Esophagus muscularis mucosa (tissue), 4 donors: Measurements from ENCODE around the gene ZNF629. TPM values are rescaled to one million over a fixed set of nuclear protein-coding genes. Genes with fewer than 3 reads are reported as not detected.

Experiments used
- DNase-seq: peaks from one replicate; pipeline ENCODE4 v3.0.0-alpha.2; 2017; ENCODE audit errors: extremely low spot score
- H3K27ac ChIP-seq, 4 donors: fragments of 200-600 bp; sonication (generic); replicated peaks in 1 of 4; 1 replicate in 3 of 4; 2 replicates in 1 of 4; pipeline ENCODE4 v1.5.1; 2016 to 2019; ENCODE audit warnings: mild to moderate bottlenecking in 1 of 4
- H3K27me3 ChIP-seq, 4 donors: fragments of 200-600 bp; sonication (generic); one replicate each; pipeline versions ENCODE4 v1.5.1 to v1.6.0; 2016 to 2019
- H3K36me3 ChIP-seq, 4 donors: fragments of 200-600 bp; sonication (generic); one replicate each; pipeline ENCODE4 v1.5.1; 2016 to 2019
- H3K4me1 ChIP-seq, 4 donors: fragments of 200-600 bp; sonication (generic); one replicate each; pipeline ENCODE4 v1.5.1; 2016 to 2019
- H3K4me3 ChIP-seq, 4 donors: fragments of 200-600 bp; sonication (generic); 1 replicate in 2 of 4; 2 replicates in 2 of 4; pipeline ENCODE4 v1.5.1; 2016 to 2019; ENCODE audit warnings: mild to moderate bottlenecking in 4 of 4, moderate library complexity in 1 of 4
- H3K9me3 ChIP-seq, 4 donors: fragments of 200-600 bp; sonication (generic); 1 replicate in 3 of 4; 2 replicates in 1 of 4; pipeline ENCODE4 v1.5.1; 2016 to 2019
- CTCF ChIP-seq, 3 experiments: fragments of 200-600 bp in 2 of 3; fragments of 450-650 bp in 1 of 3; sonication (generic) in 2 of 3; IDR thresholded peaks; one replicate each; pipeline ENCODE4 v1.5.1; 2017 to 2019; ENCODE audit warnings: antibody characterized with exemption in 3 of 3, mild to moderate bottlenecking in 2 of 3, moderate library complexity in 1 of 3
- EP300 ChIP-seq: sonication (generic); formaldehyde crosslinking; IDR thresholded peaks from one replicate; pipeline ENCODE4 v1.6.1; 2017; ENCODE audit warnings: antibody characterized with exemption
- POLR2A ChIP-seq: fragments of 450-650 bp; IDR thresholded peaks from one replicate; pipeline ENCODE4 v1.6.1; 2017; ENCODE audit warnings: antibody characterized with exemption, moderate library complexity, mild to moderate bottlenecking, low read depth
- POLR2AphosphoS5 ChIP-seq, 2 donors: sonication (generic); formaldehyde crosslinking; IDR thresholded peaks; one replicate each; pipeline ENCODE4 v1.6.1; 2017; ENCODE audit warnings: antibody characterized with exemption in 2 of 2
- WGBS: methylation state at CpG from one replicate; pipeline ENCODE4 v1.1.5; 2018; 5-methylcytosine and 5-hydroxymethylcytosine counted together
- intact Hi-C: fragments of 100-400 bp; cut with DNase I; formaldehyde crosslinking; loops from one replicate; pipeline ENCODE4 v1.15.1; 2023
- total RNA-seq, 4 donors: library from RNA; depleted of rRNA; stranded (reverse); fragments of >200 nt; gene quantifications; one replicate each; pipeline versions ENCODE4 v1.1.0 to v1.2.1, GENCODE V29; 2016

The ZNF629 gene
- total RNA-seq, 4 donors from 2014 or later = 10.4 to 17.1 (median 15.4) TPM

- WGBS = 67% methylated on average over 2 of the region's 2 CpGs
- H3K27me3 ChIP-seq = no peaks in the 10 kb centered on the region
- no peaks in the 10 kb centered on the region for H3K9me3 ChIP-seq
- no peak for TF ChIP-seq POLR2A
- intact Hi-C loops = no loop called here
- no peak overlapping the region for H3K4me3 ChIP-seq
- H3K4me1 ChIP-seq = peaks cover 29 to 49% (median 44%) of the 10 kb centered on the region in 4 donors
- no peak for DNase-seq
- H3K36me3 ChIP-seq = peaks cover 0 to 31% (median 21%) of the 10 kb centered on the region in 4 donors
- H3K27ac ChIP-seq = no peak overlapping the region
These were observed 41.9 kb downstream of the ZNF629 start for GRCh38 chr16:30745082-30745481.

GRCh38 chr16:30744183-30744582 lies 42.8 kb downstream of the ZNF629 start:
- no peaks in the 10 kb centered on the region for H3K9me3 ChIP-seq
- no peak for DNase-seq
- H3K27me3 ChIP-seq = no peaks in the 10 kb centered on the region
- TF ChIP-seq POLR2A = no peak
- intact Hi-C loops = no loop called here
- H3K4me1 ChIP-seq = peaks cover 28 to 52% (median 41%) of the 10 kb centered on the region in 4 donors
- 73% methylated on average over 2 of the region's 2 CpGs for WGBS
- peak overlapping the region; percentile 56 to 65 (median 62) for H3K27ac ChIP-seq
- H3K4me3 ChIP-seq = no peak overlapping the region
- H3K36me3 ChIP-seq = peaks cover 5 to 37% (median 28%) of the 10 kb centered on the region in 4 donors

- 95% methylated on average over 7 of the region's 11 CpGs for WGBS
- intact Hi-C loops = no loop called here
- Histone ChIP-seq H3K9me3 (no peaks in the 10 kb centered on the region), H3K4me3 (no peak overlapping the region), H3K4me1 (peaks cover 27 to 47% (median 37%) of the 10 kb centered on the region in 4 donors), H3K27me3 (no peaks in the 10 kb centered on the region), H3K27ac (peak overlapping the region; percentile 56 to 65 (median 62)), H3K36me3 (peaks cover 10 to 42% (median 33%) of the 10 kb centered on the region in 4 donors)
- no peak for DNase-seq
- TF ChIP-seq EP300 = no peak
- TF ChIP-seq CTCF (IDR thresholded peaks at IDR 0.05) = no peak
- no peak for TF ChIP-seq POLR2AphosphoS5 (IDR thresholded peaks at IDR 0.05)
- no peak for TF ChIP-seq POLR2A
These were observed 43.3 kb downstream of the ZNF629 start for GRCh38 chr16:30743716-30744115.

- H3K27ac ChIP-seq = peak overlapping the region; percentile 67 to 77 (median 70)
- no peaks in the 10 kb centered on the region for H3K9me3 ChIP-seq
- 81% methylated on average over 6 of the region's 6 CpGs for WGBS
- H3K36me3 ChIP-seq = peaks cover 32 to 64% (median 55%) of the 10 kb centered on the region in 4 donors
- TF ChIP-seq POLR2AphosphoS5 (IDR thresholded peaks at IDR 0.05) (peak in 1 of 2 donors; percentile 76), POLR2A (no peak)
- no peak for DNase-seq
- intact Hi-C loops = no loop called here
- peaks cover 22 to 40% (median 29%) of the 10 kb centered on the region in 4 donors for H3K4me1 ChIP-seq
- no peak overlapping the region for H3K4me3 ChIP-seq
- no peaks in the 10 kb centered on the region for H3K27me3 ChIP-seq
These were observed 45.5 kb downstream of the ZNF629 start for GRCh38 chr16:30741461-30741914.

- peaks cover 22 to 40% (median 29%) of the 10 kb centered on the region in 4 donors for H3K4me1 ChIP-seq
- peak overlapping the region in 2 of 4 donors; percentile 20 to 30 for H3K4me3 ChIP-seq
- H3K27me3 ChIP-seq = no peaks in the 10 kb centered on the region
- H3K9me3 ChIP-seq = no peaks in the 10 kb centered on the region
- WGBS = 47% methylated on average over 8 of the region's 8 CpGs
- H3K27ac ChIP-seq = peak overlapping the region; percentile 67 to 77 (median 70)
- intact Hi-C loops = no loop called here
- no peak for TF ChIP-seq EP300
- TF ChIP-seq POLR2AphosphoS5 (IDR thresholded peaks at IDR 0.05) = peak; percentile 61 to 63
- no peak for TF ChIP-seq POLR2A
- peak; percentile 95 for DNase-seq
- peaks cover 41 to 72% (median 64%) of the 10 kb centered on the region in 4 donors for H3K36me3 ChIP-seq
These were observed 46.4 kb downstream of the ZNF629 start for GRCh38 chr16:30740364-30741251.

GRCh38 chr16:30738984-30739951 lies 47.7 kb downstream of the ZNF629 start:
- peaks cover 22 to 40% (median 29%) of the 10 kb centered on the region in 4 donors for H3K4me1 ChIP-seq
- H3K4me3 ChIP-seq = no peak overlapping the region
- H3K27ac ChIP-seq = peak overlapping the region; percentile 67 to 77 (median 70)
- no peaks in the 10 kb centered on the region for H3K9me3 ChIP-seq
- 83% methylated on average over 27 of the region's 37 CpGs for WGBS
- H3K27me3 ChIP-seq = no peaks in the 10 kb centered on the region
- H3K36me3 ChIP-seq = peaks cover 52 to 71% (median 70%) of the 10 kb centered on the region in 4 donors
- TF ChIP-seq EP300 (no peak), POLR2AphosphoS5 (IDR thresholded peaks at IDR 0.05) (no peak), CTCF (IDR thresholded peaks at IDR 0.05) (no peak), POLR2A (no peak)
- no peak for DNase-seq
- intact Hi-C loops = no loop called here
